HG03045 (cell line): Measurements from ENCODE around the gene SCUBE3.

ENCODE experiments used
- ATAC-seq: cut with Tn5 transposase; IDR thresholded peaks from one replicate; pipeline ENCODE4 v1.9.1; 2021; ENCODE audit warnings: mild to moderate bottlenecking, moderate library complexity; ENCODE audit not compliant: unreplicated experiment

The SCUBE3 gene

DNA sequence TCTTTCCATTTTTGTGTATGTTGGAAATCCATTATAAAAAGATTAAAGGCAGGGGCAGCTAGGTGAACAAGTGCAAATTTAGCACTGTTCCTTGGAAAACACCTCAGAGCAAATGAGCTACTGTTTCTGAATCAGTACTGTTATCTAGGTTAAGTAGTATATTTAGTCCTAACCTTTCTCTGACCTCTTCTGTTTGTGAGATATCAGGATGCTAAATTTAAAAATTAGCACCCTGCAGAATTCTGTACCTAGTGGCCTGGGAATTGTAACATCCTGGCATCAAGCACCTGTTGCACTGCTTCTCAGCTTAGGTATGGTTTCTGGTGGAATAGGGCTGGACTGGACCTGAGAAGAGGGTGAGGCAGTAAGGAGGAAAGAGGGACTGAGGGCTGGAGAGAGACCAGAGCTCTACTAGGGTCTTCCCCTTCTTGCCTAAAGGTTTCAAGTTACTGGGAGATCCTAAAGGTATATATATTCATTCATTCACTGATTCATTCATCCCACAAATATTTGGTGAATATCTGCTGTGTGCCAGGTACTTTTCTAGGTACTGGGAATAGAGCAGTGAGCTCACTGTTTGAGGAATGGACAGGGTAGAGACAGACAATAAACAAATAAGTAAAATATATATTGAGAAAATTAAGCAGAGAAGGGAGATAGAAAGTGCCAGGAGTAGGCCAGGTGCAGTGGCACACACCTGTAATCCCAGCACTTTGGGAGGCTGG is 51.0 kb downstream of the SCUBE3 start:
- ATAC-seq = no peak

DNA sequence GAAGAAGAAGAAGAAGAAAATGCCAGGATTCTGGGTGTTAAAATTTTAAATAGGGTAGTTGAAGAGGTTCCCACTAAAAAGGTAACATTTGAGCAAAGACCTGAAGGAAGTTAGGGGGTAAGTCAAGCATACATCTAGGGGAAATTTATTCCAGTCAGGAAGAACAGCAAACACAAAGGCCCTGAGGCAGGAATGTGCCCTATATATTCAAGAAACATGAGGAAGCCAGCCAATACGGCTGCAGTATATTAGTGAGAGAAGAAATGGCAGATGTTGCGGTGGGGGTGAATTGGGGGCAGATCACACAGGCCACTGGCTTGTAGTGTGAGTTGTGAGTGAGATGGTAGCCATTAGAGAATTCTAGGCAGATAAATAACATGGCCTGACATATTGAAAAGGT is 51.8 kb downstream of the SCUBE3 start:
- ATAC-seq = no peak

DNA sequence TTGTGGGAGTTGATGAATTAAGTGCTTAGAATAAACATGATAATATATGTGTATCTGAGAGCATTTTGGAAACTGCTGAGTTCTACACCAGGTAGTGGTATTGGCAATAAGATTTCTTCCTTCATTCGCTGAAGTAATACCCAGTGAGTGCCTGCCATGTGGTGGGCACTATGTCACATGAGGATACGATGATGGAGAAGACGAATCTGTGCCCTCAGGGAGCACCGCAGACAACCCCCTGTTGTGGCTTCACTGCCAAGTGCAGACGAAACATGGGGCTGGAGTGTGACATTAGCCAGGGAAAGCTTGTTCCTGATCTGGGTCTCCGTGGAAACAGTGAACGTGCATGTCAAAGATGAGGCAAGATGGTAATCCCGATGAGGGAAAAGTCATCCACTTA is 53.7 kb downstream of the SCUBE3 start:
- ATAC-seq = no peak

DNA sequence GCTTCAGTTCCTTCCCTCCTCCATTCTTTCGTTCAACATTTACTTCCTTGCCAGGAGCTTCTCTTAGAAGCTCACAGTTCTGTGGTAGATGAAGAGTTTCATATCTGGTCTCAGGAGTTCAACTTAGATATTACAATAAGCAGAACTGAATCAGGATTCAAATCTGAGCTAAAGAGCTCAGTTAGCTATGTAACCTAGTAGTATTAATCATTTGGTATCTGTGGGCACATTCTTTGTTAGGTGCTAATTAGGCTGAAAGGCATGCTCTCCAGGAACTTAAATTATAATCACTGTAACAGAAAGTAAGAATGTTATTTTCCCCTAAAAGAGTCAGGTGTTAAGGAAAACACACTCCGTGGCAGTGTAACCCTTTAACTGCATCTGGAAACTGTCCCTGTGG is 54.1 kb downstream of the SCUBE3 start:
- no peak for ATAC-seq

DNA sequence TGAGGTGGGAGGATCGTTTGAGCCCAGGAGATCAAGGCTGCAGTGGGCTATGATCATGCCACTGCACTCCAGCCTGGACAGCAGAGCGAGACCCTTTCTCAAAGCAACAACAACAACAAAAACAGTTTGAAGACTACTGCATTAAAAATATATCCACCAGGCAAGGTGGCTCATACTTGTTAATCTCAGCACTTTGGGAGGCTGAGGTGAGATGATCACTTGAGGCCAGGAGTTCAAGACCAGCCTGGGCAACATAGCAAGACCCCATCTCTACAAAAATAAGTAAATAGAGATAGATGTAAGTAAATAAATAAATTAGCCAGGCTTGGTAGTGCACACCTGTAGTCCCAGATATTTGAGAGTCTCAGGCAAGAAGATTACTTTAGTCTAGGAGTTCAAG is 58.2 kb downstream of the SCUBE3 start:
- ATAC-seq = no peak

DNA sequence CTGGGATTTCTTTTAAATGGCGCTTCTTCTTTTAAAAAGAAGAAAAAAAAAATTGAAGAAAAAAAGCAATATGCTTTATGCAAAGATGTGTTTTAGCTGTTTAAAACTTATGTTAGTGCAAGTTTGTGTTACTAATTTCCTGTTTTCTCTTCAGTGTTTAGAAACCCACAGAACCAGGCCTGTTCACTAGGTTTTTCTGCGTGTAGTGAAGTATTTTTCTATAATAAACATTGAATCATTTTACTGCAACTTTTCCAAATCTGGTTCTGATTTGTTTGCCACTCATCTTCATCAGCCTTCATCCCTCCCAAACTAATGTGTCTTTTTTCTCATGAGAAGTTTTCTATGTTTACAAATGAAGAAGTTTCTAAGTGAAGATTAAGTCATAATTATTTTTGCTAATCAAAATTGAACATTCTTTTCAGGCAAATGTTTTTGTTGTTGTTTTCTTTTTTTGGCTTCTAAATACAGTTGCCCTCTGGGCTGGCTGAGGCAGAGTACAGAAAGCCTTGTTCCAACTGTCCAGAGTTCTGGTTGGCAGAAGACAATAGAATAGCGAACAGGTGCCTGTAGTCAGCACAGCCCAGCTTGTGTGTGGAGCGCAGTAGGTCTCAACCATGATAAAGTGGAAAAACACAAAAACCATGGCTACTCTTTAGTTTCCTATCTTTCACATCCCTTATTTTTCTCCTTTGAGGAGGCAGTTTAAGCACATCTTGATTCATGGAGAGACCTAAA is 60.2 kb downstream of the SCUBE3 start:
- ATAC-seq = no peak

DNA sequence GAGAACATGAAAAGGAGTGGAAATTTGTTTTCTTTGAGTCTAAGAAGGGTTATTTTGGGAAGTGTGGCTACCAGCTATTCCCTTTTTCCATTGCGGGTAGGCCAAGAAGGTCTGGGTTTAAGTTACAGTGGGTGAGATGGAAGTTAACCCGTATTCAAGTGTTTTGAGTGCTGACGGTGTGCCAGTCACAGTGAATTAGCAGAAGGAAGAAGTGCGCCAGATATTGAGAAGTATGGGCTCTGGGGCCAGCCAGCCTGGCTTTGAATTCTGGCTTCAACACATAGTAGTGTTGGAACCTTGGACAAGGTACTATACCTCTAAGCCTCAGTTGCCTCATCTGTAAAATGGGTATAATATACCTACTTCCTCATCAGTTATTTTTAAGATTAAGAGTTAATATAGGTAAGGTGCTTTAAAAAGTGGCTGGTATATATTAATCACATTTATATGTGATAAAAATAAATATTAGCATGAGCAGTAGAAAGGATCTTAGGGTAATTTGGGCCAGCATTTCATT is 62.0 kb downstream of the SCUBE3 start:
- no peak for ATAC-seq

DNA sequence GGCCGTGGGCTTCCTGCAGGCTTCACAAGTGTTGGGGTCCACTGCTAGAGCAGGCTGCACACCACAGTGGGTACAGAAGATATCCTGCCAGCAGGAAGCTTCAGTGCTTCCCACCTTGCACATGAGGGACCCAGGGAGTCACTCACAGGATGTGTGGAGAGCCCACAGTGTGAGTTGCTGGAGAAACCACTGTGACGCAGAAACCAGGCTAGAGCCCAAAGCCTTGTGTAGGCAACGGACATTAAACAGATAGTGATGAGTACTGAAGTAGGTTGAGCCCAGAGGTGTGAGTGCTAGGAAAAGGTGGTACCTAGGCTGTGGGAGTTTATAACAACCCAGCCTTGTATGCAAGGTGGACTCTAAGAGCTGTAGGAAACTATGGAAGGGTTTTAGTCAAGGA is 65.0 kb downstream of the SCUBE3 start:
- no peak for ATAC-seq

DNA sequence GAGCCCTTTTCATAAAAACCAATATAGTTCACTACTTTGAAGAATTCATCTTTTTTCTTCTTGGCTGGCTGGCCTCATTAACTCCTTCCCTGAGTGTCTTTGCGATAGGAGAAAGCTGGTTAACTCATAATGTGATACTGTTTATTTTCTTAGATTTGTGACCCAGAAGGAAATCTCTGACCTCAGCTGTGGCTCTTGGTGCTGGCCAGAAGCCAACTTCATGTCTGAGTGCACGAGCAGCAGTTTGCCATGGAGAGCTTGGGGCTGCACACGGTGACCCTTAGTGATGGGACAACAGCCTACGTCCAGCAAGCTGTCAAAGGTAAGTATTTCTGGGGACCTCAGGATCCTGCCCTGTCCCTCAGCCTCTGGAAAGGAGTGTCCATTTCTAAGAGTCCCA is 67.1 kb downstream of the SCUBE3 start:
- no peak for ATAC-seq

DNA sequence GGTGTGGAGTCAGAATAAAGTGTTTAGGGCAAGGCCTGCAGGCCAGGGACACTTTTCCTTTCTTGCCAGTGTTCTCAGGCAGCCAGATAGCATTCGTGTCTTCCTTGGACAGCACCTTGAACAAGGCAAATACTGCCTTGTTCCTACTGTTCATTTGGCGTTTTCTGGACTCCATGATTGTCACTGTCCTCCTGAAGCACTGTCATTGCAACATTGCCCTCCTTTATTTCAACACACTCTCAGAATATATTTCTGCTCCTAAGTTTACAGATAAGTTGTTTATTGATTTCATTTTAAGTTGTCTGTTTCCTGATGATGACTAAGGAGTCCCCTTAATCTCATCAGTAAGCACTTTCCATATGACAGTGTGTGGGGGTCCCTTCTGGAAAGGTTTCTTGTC is 68.7 kb downstream of the SCUBE3 start:
- no peak for ATAC-seq

DNA sequence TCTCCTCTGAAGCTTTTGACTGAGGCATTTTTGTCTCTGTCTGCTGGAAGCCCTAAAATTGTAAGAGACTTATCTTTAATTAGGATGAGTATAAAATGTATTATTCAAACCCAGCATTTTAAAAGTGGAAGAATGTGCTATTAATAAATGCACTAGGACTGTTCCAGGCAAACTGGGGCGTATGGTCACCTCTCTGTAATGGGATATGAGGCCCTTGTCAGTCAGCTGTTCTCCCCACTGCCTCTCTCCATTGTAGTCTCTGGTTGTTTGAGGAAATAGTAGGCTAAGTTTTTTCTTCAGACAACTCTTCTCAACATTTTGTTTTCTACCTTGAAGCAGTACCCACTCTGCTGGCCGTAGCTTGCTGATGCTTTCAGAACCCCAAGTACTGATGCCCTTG is 69.6 kb downstream of the SCUBE3 start:
- ATAC-seq = no peak

DNA sequence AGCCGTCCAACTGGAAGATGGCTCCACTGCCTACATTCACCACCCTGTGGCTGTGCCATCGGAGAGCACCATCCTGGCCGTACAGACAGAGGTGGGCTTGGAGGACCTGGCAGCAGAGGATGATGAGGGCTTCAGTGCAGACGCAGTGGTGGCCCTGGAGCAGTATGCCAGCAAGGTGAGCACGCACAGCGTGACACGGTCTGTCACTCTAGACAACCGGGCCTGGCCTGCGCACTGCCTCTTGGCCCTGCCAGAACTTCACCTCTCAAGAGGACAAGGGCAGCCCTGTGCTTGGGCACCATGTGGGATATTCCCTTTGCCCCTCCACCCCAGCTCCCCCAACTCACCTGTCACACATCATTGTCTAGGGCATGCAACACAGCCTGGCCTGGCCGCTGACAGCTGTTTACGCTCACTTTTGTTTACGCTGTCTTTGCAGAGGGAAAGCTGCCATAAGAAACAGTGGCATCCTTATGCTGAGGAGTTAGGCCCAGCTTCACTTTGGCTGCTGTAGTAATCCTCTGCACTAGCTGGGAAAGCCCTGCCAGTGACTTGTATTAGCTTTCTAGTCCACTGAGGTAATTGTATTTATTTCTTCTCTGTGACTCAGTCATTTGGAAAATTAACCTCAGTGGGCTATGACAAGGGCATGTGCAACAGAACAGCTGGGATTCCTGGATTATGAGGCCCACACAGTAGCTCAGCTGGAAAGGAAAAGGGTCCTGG is 74.1 kb downstream of the SCUBE3 start:
- ATAC-seq = no peak

DNA sequence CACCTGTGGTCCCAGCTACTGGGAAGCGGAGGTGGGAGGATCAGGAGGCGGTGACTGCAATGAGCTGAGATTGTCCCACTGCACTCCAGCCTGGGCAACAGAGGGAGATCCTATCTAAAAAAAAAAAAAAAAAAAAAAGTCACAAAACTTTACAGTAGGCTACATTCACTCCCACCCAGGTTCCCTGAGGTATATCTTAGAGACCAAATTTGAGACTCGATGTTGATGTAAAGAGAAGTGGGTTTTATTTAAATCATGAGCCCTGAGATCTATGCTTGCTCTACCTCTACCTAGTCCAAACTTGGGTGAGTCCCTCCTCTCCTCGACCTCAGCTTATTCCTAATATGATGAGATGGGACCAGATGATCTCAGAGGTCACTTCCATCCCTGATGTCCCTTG is 75.1 kb downstream of the SCUBE3 start:
- no peak for ATAC-seq

DNA sequence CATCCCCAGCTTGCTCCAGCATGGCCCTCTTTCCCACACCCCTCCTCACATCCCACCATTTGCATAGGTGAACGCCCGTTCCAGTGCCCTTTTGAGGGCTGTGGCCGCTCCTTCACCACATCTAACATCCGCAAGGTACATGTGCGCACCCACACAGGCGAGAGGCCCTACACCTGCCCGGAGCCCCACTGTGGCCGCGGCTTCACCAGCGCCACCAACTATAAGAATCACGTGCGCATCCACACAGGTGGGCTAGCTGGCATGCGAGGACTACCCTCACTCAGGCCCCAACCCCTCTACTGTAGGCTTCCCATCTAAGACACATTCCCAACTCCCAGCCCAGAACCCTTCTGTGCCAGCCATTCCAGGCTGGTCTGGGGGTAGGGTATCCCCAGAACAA is 77.7 kb downstream of the SCUBE3 start:
- ATAC-seq = no peak

DNA sequence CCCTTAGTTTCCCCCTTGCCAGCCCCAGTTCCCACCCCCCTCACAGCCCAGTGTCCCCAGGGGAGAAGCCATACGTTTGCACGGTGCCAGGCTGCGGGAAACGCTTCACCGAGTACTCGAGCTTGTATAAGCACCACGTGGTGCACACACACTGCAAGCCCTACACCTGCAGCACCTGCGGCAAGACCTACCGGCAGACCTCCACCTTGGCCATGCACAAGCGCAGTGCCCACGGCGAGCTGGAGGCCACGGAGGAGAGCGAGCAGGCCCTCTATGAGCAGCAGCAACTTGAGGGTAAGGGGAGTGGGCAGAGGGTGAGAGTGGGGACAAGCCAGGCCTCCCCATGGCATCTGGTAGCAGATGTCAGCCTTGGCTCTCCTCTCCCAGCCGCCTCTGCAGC is 78.7 kb downstream of the SCUBE3 start:
- no peak for ATAC-seq

DNA sequence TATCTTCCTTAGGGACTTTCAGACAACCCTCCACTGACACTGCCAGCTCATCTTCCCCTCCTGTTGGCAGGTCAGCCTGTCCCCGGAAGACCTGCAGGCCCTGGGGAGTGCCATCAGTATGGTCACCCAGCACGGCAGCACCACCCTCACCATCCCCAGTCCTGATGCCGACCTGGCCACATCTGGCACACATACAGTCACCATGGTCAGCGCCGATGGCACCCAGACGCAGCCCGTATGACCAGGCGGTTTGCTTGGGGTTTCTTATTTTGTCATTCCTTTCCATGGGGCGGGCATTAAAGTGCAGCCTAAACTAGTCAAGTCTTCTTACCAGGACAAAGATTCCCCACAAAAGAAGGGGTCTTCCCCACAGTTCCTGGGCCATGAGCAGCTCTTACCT is 79.9 kb downstream of the SCUBE3 start:
- ATAC-seq = no peak

DNA sequence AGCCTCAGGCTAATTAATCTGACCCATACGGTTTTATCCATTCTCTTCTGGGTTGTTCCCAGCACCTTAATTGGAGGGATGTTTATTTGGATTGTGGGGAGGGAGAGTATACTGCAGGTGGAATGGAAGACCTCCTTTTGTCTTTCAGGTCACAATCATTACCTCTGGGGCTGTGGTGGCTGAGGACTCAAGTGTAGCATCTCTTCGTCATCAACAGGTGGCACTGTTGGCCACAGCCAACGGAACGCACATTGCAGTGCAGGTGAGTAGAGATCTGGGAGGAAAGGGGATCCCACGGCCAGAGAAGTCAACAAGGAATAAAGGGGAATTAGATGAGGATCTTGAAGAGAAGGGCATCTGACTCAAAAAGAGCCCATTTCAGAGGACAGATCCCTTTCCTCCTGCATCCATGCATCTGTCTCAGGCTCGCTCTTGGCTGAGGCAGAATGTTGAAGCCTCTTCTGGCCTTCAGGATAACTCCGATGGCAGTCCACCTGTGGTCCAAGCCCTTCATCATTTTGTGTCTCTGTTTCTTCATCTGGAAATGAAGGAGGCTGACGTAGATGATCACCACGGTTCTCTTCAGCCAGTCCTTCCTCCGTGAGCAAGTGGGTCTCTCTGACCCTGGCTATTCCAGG is 80.7 kb downstream of the SCUBE3 start:
- ATAC-seq = no peak

DNA sequence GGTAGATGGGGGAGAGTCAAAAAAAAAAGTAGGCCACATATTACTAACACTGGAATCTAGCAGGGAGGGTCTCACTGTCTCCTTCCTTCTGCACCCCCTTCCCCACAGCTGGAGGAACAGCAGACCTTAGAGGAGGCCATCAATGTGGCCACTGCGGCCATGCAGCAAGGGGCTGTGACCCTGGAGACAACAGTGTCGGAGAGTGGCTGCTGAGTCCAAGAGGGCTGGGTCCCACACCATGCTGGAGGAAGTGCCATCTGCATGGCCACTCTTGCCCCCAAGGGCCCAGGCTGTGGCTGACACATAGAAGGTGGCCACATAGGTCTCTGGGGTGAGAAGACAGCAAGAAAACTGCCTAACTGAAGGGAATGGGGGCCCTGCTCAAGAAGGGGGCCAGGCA is 81.3 kb downstream of the SCUBE3 start:
- no peak for ATAC-seq

DNA sequence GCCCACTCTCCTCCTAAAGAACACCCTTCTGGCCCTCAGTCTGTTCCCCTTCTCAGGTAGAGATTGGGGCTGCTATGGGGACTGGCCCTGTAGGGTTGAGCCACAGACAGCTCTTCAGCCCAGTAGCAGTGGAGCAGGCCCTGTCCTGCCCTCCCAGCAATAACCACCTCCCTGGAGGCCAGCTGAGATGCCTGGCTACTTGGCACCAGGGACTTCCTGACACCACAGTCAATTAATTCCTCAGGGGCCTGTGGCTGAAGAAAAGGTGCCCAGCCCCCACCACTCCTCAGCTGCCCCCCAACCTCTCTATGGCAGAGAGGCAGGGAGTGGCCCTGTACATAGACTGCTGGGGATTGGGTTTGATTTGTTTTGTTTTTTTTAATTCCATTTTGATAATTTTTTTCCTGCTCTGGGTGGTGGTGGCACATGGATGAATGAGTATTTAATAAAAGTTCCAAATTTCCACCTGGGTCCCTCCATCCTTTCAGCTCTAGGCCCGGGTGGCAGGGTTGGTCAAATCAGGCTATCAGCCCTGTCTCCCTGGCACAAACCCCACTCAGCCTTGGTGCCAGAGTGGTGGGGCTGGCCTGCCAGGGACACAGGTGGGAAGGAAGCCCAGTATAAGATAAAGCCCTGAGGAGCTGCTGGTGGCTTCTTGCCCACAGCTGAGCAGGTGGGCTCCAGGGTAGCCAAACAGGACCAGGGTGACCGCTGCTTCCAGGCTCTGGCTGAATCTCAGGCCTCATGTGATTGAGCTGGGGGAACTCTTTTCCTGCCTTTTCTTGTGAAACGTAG is 82.0 kb downstream of the SCUBE3 start:
- no peak for ATAC-seq

DNA sequence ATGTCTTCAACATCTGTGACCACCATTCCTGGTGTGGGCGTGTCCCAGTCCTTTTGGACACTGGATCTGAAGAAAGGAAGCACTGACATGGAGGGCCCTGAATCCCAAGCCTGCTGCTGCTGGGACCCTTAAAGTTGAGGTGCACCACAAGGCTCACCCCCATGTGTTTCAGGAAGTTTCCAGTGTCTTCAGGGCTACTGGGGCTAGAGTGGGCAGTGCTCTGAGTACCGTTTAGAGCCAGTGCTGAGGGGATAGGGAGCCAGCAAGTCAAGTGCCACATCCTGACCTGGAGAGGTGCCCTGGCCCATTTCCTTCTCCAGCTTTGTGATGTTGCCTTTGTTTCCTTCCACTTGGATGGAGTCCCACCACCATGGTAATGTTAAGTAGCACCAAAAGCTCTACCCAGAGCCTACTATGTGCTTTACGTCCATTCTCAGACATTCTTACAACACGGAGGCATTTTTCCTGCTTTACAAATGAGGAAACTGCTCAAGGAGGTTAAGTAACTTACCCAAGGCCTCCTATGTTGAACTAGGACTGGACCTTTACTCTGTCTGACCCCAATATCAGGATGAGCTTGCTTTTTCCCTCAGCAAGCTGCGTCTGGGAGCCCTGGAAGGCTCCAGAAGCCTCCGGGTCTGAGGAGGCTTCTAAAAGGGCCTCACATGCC is 83.3 kb downstream of the SCUBE3 start:
- ATAC-seq = no peak
